ENCODE measurements around the gene WASF2.

- TF ChIP-seq, protein P1, sequence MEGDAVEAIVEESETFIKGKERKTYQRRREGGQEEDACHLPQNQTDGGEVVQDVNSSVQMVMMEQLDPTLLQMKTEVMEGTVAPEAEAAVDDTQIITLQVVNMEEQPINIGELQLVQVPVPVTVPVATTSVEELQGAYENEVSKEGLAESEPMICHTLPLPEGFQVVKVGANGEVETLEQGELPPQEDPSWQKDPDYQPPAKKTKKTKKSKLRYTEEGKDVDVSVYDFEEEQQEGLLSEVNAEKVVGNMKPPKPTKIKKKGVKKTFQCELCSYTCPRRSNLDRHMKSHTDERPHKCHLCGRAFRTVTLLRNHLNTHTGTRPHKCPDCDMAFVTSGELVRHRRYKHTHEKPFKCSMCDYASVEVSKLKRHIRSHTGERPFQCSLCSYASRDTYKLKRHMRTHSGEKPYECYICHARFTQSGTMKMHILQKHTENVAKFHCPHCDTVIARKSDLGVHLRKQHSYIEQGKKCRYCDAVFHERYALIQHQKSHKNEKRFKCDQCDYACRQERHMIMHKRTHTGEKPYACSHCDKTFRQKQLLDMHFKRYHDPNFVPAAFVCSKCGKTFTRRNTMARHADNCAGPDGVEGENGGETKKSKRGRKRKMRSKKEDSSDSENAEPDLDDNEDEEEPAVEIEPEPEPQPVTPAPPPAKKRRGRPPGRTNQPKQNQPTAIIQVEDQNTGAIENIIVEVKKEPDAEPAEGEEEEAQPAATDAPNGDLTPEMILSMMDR (IDR thresholded peaks at IDR 0.05), result no peak
- TF ChIP-seq POLR2A (IDR thresholded peaks at IDR 0.05), result no peak
Measured at GRCh38 chr1:27518808-27519207, 28.8 kb upstream of the WASF2 start.
